ENCODE data around the gene DPM2. TPM values are rescaled to one million over a fixed set of nuclear protein-coding genes. Genes with fewer than 3 reads are reported as not detected.

The DPM2 gene
- total and polyA plus RNA-seq, 7 experiments from 2014 or later: 29.1 to 84.4 (median 39.5) TPM

DNA sequence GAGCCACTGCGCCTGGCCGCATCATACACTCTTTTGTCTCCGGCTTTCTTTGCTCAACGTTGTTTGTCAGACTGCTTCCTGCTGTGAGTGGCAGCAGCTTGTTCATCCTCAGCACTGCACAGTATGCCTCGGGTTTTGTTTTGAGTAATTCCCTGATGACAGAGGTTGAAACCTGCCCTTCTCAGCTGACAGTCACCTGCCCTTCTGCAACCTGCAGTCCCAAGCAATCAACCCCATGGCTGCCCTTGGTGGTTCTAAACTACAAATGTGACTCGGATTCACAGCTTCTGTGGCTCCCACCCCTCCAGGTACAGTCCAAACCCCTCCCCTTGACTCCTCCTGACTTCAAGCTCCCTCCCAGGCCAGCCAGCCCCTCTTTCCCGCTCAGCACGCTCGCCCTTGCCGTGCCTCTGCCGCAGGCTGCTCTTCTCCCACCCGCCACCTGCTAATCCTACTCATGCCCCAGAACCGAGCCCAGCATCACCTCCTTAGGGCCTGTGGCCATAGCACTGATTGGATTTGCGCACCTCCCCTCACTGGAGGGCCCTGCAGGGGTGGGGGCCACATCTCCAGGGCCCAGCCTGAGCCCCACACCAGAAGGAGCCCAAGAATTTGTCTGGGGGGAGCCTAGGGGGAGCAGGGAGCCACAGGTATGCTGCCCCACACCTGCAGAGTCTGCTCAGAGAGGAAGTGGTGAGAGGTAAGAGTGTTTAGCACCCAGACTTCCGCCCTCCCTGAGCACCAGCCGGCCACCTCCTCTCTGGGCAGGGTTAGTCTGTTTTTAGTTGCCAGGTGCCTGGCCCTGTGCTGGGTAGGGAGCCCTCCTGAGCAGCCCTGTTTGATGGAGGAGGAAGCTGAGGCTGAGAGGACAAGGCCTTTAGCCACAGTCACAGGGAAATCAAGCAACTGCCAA, 33.0 kb upstream of the DPM2 start:
- peak in 8 of 9 donors; percentile 68 to 84 (median 80) for DNase-seq
- Histone ChIP-seq H3K4me3 (ENCODE audit: low read length) (peak overlapping the region; percentile 93), H3K27me3 (ENCODE audit: control insufficient read depth in 2 of 2, insufficient read depth in 2 of 2, low read length in 2 of 2) (no peaks in the 10 kb centered on the region), H3K36me3 (ENCODE audit: control insufficient read depth in 2 of 3, insufficient read depth in 3 of 3, low read length in 3 of 3) (peaks cover 0 to 37% (median 0%) of the 10 kb centered on the region in 3 experiments), H3K4me1 (ENCODE audit: control insufficient read depth in 2 of 2, insufficient read depth in 2 of 2, low read length in 2 of 2) (peaks cover 61 to 93% of the 10 kb centered on the region in 2 donors), H3K27ac (ENCODE audit: low read depth, low read length) (peak overlapping the region; percentile 84), H3K9me3 (ENCODE audit: control insufficient read depth in 2 of 3, low read length in 3 of 3) (no peaks in the 10 kb centered on the region)
- intact Hi-C loops (cut with micrococcal nuclease): loop anchor here (1.0 to 5.0 kb wide), 9 partner anchors 11 to 158 kb away; no protein-coding TSS in a partner anchor
- ATAC-seq: peak; percentile 72
- POLR2A ChIA-PET: interaction anchor here (0.6 to 61.3 kb wide), 6 partner anchors 3 to 102 kb away, joined by 3 to 1719 read pairs (median 758); partner anchors contain the start of genes DPM2 and EEIG1
- no peaks in the 10 kb centered on the region for H3K9me3 Mint-ChIP-seq
- CTCF ChIA-PET: interaction anchor here (0.6 to 16.4 kb wide), 7 partner anchors 9 to 124 kb away, joined by 3 to 262 read pairs (median 6); no protein-coding TSS in a partner anchor
- peaks cover 3 to 61% (median 28%) of the 10 kb centered on the region in 5 donors for H3K36me3 Mint-ChIP-seq
- peak overlapping the region; percentile 89 to 99 (median 96) for H3K4me3 Mint-ChIP-seq
- no peaks in the 10 kb centered on the region for H3K27me3 Mint-ChIP-seq
- peak overlapping the region; percentile 90 to 99 (median 97) for H3K27ac Mint-ChIP-seq
- H3K4me1 Mint-ChIP-seq: peaks cover 69 to 95% (median 83%) of the 10 kb centered on the region in 7 donors

DNA sequence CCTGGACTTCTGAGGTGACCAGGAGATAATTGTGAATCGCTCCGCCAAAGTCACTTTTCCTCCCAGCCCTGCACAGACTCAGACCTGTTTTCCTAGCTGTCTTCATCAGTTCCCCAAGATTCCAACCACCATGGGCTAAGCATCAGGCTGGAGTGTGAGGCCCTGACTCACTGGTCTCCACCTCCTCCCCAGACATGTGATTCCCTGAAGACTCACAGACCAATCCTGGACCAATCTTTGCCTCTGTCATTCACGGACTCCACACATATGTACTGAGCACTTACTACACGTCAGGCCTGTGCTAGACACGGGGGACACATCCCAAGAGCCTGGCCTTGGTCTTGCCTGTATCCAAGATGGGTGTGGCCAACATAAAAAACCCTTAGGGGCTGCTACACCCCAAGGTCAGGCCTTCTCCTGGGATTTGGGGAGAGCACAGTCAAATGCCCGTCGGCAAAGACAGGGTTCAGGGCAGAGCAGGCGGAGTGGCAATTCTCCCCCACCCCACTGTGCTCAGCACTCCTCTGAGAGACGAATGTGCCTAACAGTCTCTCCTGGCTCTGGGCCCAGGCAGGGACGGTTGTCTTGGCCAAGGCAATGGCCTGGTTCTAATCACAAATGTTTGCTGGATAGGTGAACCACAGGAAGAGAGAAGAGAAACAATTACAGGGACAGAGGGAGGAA, 31.2 kb upstream of the DPM2 start:
- Mint-ChIP-seq H3K4me1 (peaks cover 65 to 97% (median 85%) of the 10 kb centered on the region in 7 donors), H3K27ac (peak overlapping the region; percentile 90 to 99 (median 97)), H3K9me3 (no peaks in the 10 kb centered on the region), H3K27me3 (no peaks in the 10 kb centered on the region), H3K4me3 (peak overlapping the region; percentile 89 to 99 (median 96)), H3K36me3 (peaks cover 0 to 52% (median 17%) of the 10 kb centered on the region in 5 donors)
- Histone ChIP-seq H3K4me3 (ENCODE audit: low read length) (peak overlapping the region; percentile 93), H3K27me3 (ENCODE audit: control insufficient read depth in 2 of 2, insufficient read depth in 2 of 2, low read length in 2 of 2) (no peaks in the 10 kb centered on the region), H3K4me1 (ENCODE audit: control insufficient read depth in 2 of 2, insufficient read depth in 2 of 2, low read length in 2 of 2) (peaks cover 70 to 87% of the 10 kb centered on the region in 2 donors), H3K27ac (ENCODE audit: low read depth, low read length) (peak overlapping the region; percentile 84), H3K9me3 (ENCODE audit: control insufficient read depth in 2 of 3, low read length in 3 of 3) (no peaks in the 10 kb centered on the region), H3K36me3 (ENCODE audit: control insufficient read depth in 2 of 3, insufficient read depth in 3 of 3, low read length in 3 of 3) (peaks cover 0 to 25% (median 0%) of the 10 kb centered on the region in 3 experiments)
- DNase-seq (peak in 1 of 9 donors; percentile 5), ATAC-seq (no peak)
- CTCF ChIA-PET: interaction anchor here (0.6 to 2.3 kb wide), 3 partner anchors 13 to 70 kb away, joined by 3 to 9 read pairs (median 3); no protein-coding TSS in a partner anchor
- POLR2A ChIA-PET: interaction anchor here (0.6 to 61.3 kb wide), 4 partner anchors 2 to 252 kb away, joined by 3 to 1719 read pairs (median 1615); partner anchors contain the start of genes DPM2 and EEIG1
- intact Hi-C loops (cut with micrococcal nuclease): no loop called here

DNA sequence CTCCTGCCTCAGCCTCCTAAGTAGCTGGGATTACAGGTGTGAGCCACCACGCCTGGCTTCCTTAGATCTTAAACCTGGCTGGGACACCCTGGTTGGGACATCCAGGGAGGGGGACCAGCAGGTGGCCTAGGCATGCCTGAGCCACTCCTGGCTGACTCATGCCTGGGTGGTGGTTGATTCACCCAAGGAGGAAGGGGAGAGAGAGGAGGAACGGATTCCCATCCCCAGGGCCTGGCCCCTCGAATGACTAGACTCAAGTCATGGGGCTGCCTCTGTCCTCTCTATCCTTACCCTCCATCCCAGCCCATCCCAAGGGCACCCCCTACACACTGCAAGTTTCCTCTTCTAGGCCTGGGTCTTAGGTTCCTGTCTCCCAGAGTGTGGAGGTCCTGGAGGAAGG, 30.4 kb upstream of the DPM2 start:
- CTCF ChIA-PET: interaction anchor here (0.6 to 2.3 kb wide), 6 partner anchors 12 to 202 kb away, joined by 3 to 9 read pairs (median 4); no protein-coding TSS in a partner anchor

DNA sequence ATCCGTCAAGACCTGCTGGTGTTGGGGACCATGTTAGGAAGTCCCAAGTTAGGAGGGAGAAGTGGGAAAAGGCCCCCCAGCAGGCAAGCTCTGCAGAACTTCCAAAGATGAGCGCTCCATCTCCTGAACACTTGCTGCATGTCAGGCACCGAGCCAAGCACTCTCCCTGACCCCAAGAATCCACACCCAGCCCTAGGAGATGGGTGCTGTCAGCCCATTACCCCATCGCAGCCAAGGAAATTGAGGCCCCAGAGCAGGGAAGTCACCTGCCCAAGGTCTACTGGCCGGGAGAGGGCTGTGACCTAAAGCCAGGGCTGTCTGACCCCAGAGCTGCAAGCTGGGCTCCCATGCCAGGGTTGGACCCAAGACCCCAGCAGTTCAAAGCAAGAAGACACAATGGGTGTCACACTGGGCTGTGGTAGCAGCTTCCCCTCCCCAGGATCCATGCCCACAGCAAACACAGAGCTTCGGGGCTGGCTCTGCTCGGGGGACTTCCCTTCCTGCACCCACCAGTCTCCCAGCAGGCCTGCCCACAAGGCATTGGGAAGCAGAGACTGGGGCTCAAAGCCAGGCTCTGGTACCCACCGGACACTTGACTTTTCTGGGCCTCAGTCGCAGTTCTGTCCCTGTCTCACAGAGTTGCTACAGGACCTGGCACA, 29.6 kb upstream of the DPM2 start:
- Mint-ChIP-seq H3K4me1 (peaks cover 77 to 100% (median 93%) of the 10 kb centered on the region in 7 donors), H3K9me3 (no peaks in the 10 kb centered on the region), H3K27me3 (no peaks in the 10 kb centered on the region), H3K4me3 (peak overlapping the region; percentile 89 to 99 (median 96)), H3K27ac (peak overlapping the region; percentile 62 to 99 (median 97)), H3K36me3 (peaks cover 0 to 51% (median 25%) of the 10 kb centered on the region in 5 donors)
- Histone ChIP-seq H3K27ac (ENCODE audit: low read depth, low read length) (peak overlapping the region; percentile 84), H3K4me1 (ENCODE audit: control insufficient read depth in 2 of 2, insufficient read depth in 2 of 2, low read length in 2 of 2) (peaks cover 76 to 86% of the 10 kb centered on the region in 2 donors), H3K4me3 (ENCODE audit: low read length) (peak overlapping the region; percentile 47), H3K27me3 (ENCODE audit: control insufficient read depth in 2 of 2, insufficient read depth in 2 of 2, low read length in 2 of 2) (no peaks in the 10 kb centered on the region), H3K36me3 (ENCODE audit: control insufficient read depth in 2 of 3, insufficient read depth in 3 of 3, low read length in 3 of 3) (peaks cover 0 to 29% (median 3%) of the 10 kb centered on the region in 3 experiments), H3K9me3 (ENCODE audit: control insufficient read depth in 2 of 3, low read length in 3 of 3) (no peaks in the 10 kb centered on the region)
- POLR2A ChIA-PET: interaction anchor here (1.0 to 61.3 kb wide), 5 partner anchors 0 to 105 kb away, joined by 3 to 1719 read pairs (median 1511); partner anchors contain the start of genes DPM2, EEIG1 and NAIF1
- ATAC-seq (no peak), DNase-seq (peak in 1 of 9 donors; percentile 29)
- intact Hi-C loops (cut with micrococcal nuclease): loop anchor here (1.0 to 2.0 kb wide), 2 partner anchors 8 to 14 kb away; partner anchors contain the start of gene EEIG1 (in 1 of the 2)
- CTCF ChIA-PET: interaction anchor here (1.1 to 2.3 kb wide), 4 partner anchors 12 to 201 kb away, joined by 3 to 9 read pairs (median 5); no protein-coding TSS in a partner anchor

More for the DNA sequence above, 30.4 kb upstream of the DPM2 start:
- DNase-seq: peak in 1 of 9 donors; percentile 0
- H3K4me1 ChIP-seq (ENCODE audit: control insufficient read depth in 2 of 2, insufficient read depth in 2 of 2, low read length in 2 of 2): peaks cover 75 to 86% of the 10 kb centered on the region in 2 donors
- intact Hi-C loops (cut with micrococcal nuclease): no loop called here
- H3K4me3 ChIP-seq (ENCODE audit: low read length): peak overlapping the region; percentile 93
- peak overlapping the region; percentile 90 to 99 (median 97) for H3K27ac Mint-ChIP-seq
- H3K27me3 ChIP-seq (ENCODE audit: control insufficient read depth in 2 of 2, insufficient read depth in 2 of 2, low read length in 2 of 2): no peaks in the 10 kb centered on the region
- no peaks in the 10 kb centered on the region for H3K9me3 Mint-ChIP-seq
- H3K36me3 Mint-ChIP-seq: peaks cover 0 to 52% (median 22%) of the 10 kb centered on the region in 5 donors
- POLR2A ChIA-PET: interaction anchor here (0.6 to 61.3 kb wide), 6 partner anchors 1 to 366 kb away, joined by 3 to 1719 read pairs (median 757); partner anchors contain the start of genes DPM2, EEIG1 and NAIF1
- H3K9me3 ChIP-seq (ENCODE audit: control insufficient read depth in 2 of 3, low read length in 3 of 3): no peaks in the 10 kb centered on the region
- no peak for ATAC-seq
- H3K27me3 Mint-ChIP-seq: no peaks in the 10 kb centered on the region
- peaks cover 0 to 27% (median 0%) of the 10 kb centered on the region in 3 experiments for H3K36me3 ChIP-seq (ENCODE audit: control insufficient read depth in 2 of 3, insufficient read depth in 3 of 3, low read length in 3 of 3)
- H3K27ac ChIP-seq (ENCODE audit: low read depth, low read length): peak overlapping the region; percentile 84
- H3K4me3 Mint-ChIP-seq: peak overlapping the region; percentile 89 to 99 (median 96)
- peaks cover 72 to 100% (median 92%) of the 10 kb centered on the region in 7 donors for H3K4me1 Mint-ChIP-seq

DNA sequence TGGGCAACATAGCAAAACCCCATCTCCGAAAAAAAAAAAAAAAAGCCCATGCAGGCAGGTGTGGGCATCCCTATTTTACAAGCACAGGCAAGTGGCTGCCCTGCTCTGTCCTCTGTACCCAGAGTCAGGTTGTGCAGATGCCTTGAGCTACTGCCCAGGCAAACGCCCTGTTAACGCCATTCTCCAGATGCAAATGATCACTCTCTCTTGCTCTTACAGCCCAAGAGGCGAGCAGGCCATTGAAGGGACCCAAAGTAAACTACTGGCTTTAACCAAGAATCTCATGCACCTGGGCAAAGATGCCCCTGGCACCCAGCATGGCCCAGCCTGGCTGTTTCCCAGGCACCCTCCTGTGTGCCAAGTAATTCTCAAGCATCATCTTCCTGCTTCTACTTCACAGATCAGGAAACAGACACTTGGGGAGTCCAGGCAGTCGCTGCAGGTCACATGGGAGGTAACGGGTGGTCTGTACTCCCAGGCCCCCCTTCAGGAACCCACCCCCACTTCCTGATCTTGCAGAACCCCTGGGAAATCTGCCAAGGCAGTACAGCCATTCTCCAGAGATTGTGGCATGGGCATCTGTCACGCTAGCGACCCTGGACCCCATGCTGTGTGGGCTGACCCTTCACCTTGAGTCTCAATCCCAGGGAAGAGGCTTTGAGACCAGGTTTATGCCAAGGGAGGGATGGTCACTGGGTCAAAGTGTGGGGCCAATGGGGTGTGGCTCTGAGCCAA, 28.9 kb upstream of the DPM2 start:
- POLR2A ChIA-PET: interaction anchor here (1.0 to 61.3 kb wide), 5 partner anchors 1 to 106 kb away, joined by 3 to 1719 read pairs (median 1511); partner anchors contain the start of genes DPM2, EEIG1 and NAIF1

More for the DNA sequence above, 28.9 kb upstream of the DPM2 start:
- Histone ChIP-seq H3K36me3 (ENCODE audit: control insufficient read depth in 2 of 3, insufficient read depth in 3 of 3, low read length in 3 of 3) (peaks cover 0 to 31% (median 6%) of the 10 kb centered on the region in 3 experiments), H3K27me3 (ENCODE audit: control insufficient read depth in 2 of 2, insufficient read depth in 2 of 2, low read length in 2 of 2) (no peaks in the 10 kb centered on the region), H3K9me3 (ENCODE audit: control insufficient read depth in 2 of 3, low read length in 3 of 3) (no peaks in the 10 kb centered on the region), H3K4me3 (ENCODE audit: low read length) (peak overlapping the region; percentile 47), H3K27ac (ENCODE audit: low read depth, low read length) (peak overlapping the region; percentile 84), H3K4me1 (ENCODE audit: control insufficient read depth in 2 of 2, insufficient read depth in 2 of 2, low read length in 2 of 2) (peaks cover 83 to 86% of the 10 kb centered on the region in 2 donors)
- intact Hi-C loops (cut with micrococcal nuclease): loop anchor here (1.0 to 2.0 kb wide), 2 partner anchors 7 to 14 kb away; partner anchors contain the start of gene EEIG1 (in 1 of the 2)
- DNase-seq (no peak), ATAC-seq (no peak)
- peaks cover 76 to 100% (median 93%) of the 10 kb centered on the region in 7 donors for H3K4me1 Mint-ChIP-seq
- CTCF ChIA-PET: interaction anchor here (0.5 to 2.3 kb wide), 7 partner anchors 8 to 200 kb away, joined by 3 to 9 read pairs (median 4); no protein-coding TSS in a partner anchor
- H3K4me3 Mint-ChIP-seq: peak overlapping the region; percentile 89 to 99 (median 96)
- H3K27ac Mint-ChIP-seq: peak overlapping the region in 8 of 9 donors; percentile 90 to 99 (median 97)
- H3K27me3 Mint-ChIP-seq: no peaks in the 10 kb centered on the region
- no peaks in the 10 kb centered on the region for H3K9me3 Mint-ChIP-seq
- peaks cover under 1 to 49% (median 28%) of the 10 kb centered on the region in 5 donors for H3K36me3 Mint-ChIP-seq
